HG02763 (cell line): Measurements from ENCODE around the gene SRRM2.

Experiments
- ATAC-seq: cut with Tn5 transposase; IDR thresholded peaks from one replicate; pipeline ENCODE4 v1.9.1; 2021; ENCODE audit warnings: mild to moderate bottlenecking, moderate library complexity; ENCODE audit not compliant: unreplicated experiment

The SRRM2 gene

GRCh38 chr16:2752035-2752849, at the start of gene SRRM2:
Gene SRRM2 (plus strand): TSS chr16:2752638. CDS start chr16:2756365, 3,727 bp downstream.
- ATAC-seq: peak; percentile 87

GRCh38 chr16:2702871-2703745, 49.3 kb upstream of the SRRM2 start:
- no peak for ATAC-seq

- ATAC-seq: no peak
Observed at GRCh38 chr16:2704166-2704982, 48.1 kb upstream of the SRRM2 start.

- ATAC-seq: no peak
Observed at GRCh38 chr16:2704983-2705275, 47.5 kb upstream of the SRRM2 start.

- ATAC-seq: no peak
Observed at GRCh38 chr16:2705351-2705750, 47.1 kb upstream of the SRRM2 start.

- ATAC-seq: no peak
Observed at GRCh38 chr16:2706085-2706484, 46.4 kb upstream of the SRRM2 start.

- ATAC-seq: no peak
Observed at GRCh38 chr16:2706611-2707311, 45.7 kb upstream of the SRRM2 start.

- ATAC-seq: no peak
Observed at GRCh38 chr16:2707368-2708289, 44.8 kb upstream of the SRRM2 start.

GRCh38 chr16:2708290-2708639, 44.2 kb upstream of the SRRM2 start:
- no peak for ATAC-seq

GRCh38 chr16:2708955-2709587, 43.4 kb upstream of the SRRM2 start:
- ATAC-seq: no peak

GRCh38 chr16:2709588-2709984, 42.9 kb upstream of the SRRM2 start:
- no peak for ATAC-seq

- no peak for ATAC-seq
Observed at GRCh38 chr16:2710021-2710710, 42.3 kb upstream of the SRRM2 start.

- no peak for ATAC-seq
Observed at GRCh38 chr16:2710711-2711231, 41.7 kb upstream of the SRRM2 start.

GRCh38 chr16:2711370-2712062, 40.9 kb upstream of the SRRM2 start:
- ATAC-seq: no peak

GRCh38 chr16:2712063-2712441, 40.4 kb upstream of the SRRM2 start:
- ATAC-seq: no peak

- ATAC-seq: no peak
Observed at GRCh38 chr16:2712546-2712945, 39.9 kb upstream of the SRRM2 start.

- ATAC-seq: no peak
Observed at GRCh38 chr16:2713523-2713922, 38.9 kb upstream of the SRRM2 start.
